GM11168 (cell line): ENCODE data around the gene NSMCE1.
"Not testable (repeated sequence)": the region's sequence is repeated elsewhere in the genome, so short reads cannot be mapped to it uniquely, and the experiment has no call there.

Experiments used
- in situ Hi-C: fragments of 300-500 bp; cut with MboI; formaldehyde crosslinking; loops from one replicate; pipeline ENCODE4 v1.12.0; 2022; ENCODE audit warnings: low sequenced_read_pairs; ENCODE audit not compliant: unreplicated experiment

Gene NSMCE1

GRCh38 chr16:27303256-27304100 lies 34.9 kb upstream of the NSMCE1 start:
- in situ Hi-C loops: no loop called here

GRCh38 chr16:27302126-27302525 lies 33.6 kb upstream of the NSMCE1 start:
- in situ Hi-C loops: no loop called here

- in situ Hi-C loops: no loop called here
Observed at GRCh38 chr16:27301236-27301861, 32.8 kb upstream of the NSMCE1 start.

- in situ Hi-C loops: no loop called here
Observed at GRCh38 chr16:27298132-27298531, 29.6 kb upstream of the NSMCE1 start.

GRCh38 chr16:27293343-27293742 lies 24.8 kb upstream of the NSMCE1 start:
- in situ Hi-C loops: no loop called here

GRCh38 chr16:27291722-27292240 lies 23.2 kb upstream of the NSMCE1 start:
- in situ Hi-C loops: no loop called here

- in situ Hi-C loops: no loop called here
Observed at GRCh38 chr16:27291106-27291505, 22.5 kb upstream of the NSMCE1 start.

- in situ Hi-C loops: no loop called here
Observed at GRCh38 chr16:27290562-27290961, 22.0 kb upstream of the NSMCE1 start.

- in situ Hi-C loops: no loop called here
Observed at GRCh38 chr16:27289669-27290068, 21.1 kb upstream of the NSMCE1 start.

- in situ Hi-C loops: not testable (repeated sequence)
Observed at GRCh38 chr16:27288313-27288712, 19.7 kb upstream of the NSMCE1 start.

GRCh38 chr16:27287887-27288286 lies 19.3 kb upstream of the NSMCE1 start:
- in situ Hi-C loops: no loop called here

GRCh38 chr16:27287051-27287811 lies 18.7 kb upstream of the NSMCE1 start:
- in situ Hi-C loops: no loop called here

GRCh38 chr16:27286451-27286850 lies 17.9 kb upstream of the NSMCE1 start:
- in situ Hi-C loops: no loop called here

- in situ Hi-C loops: no loop called here
Observed at GRCh38 chr16:27285676-27286196, 17.2 kb upstream of the NSMCE1 start.

GRCh38 chr16:27284865-27285675 lies 16.5 kb upstream of the NSMCE1 start:
- in situ Hi-C loops: no loop called here

GRCh38 chr16:27281243-27281642 lies 12.7 kb upstream of the NSMCE1 start:
- in situ Hi-C loops: no loop called here

GRCh38 chr16:27275394-27275793 lies 6.8 kb upstream of the NSMCE1 start:
- in situ Hi-C loops: no loop called here

GRCh38 chr16:27274424-27274874 lies 5.9 kb upstream of the NSMCE1 start:
- in situ Hi-C loops: not testable (repeated sequence)

- in situ Hi-C loops: no loop called here
Observed at GRCh38 chr16:27273670-27274423, 5.3 kb upstream of the NSMCE1 start.
